Hepatocyte (in vitro differentiated cells): ENCODE results near the gene DHX58.

Experiments used
- CTCF ChIP-seq: fragments of 200-600 bp; sonication (generic); IDR thresholded peaks from 2 replicates; pipeline ENCODE4 v1.5.1; 2016; ENCODE audit warnings: antibody characterized with exemption, mild to moderate bottlenecking; ENCODE audit not compliant: poor library complexity
- EZH2 ChIP-seq: fragments of 200-600 bp; sonication (generic); IDR thresholded peaks from 2 replicates; pipeline ENCODE4 v1.6.1; 2016; ENCODE audit warnings: antibody characterized with exemption, mild to moderate bottlenecking, borderline replicate concordance
- EZH2phosphoT487 ChIP-seq: fragments of 200-600 bp; sonication (generic); IDR thresholded peaks from one replicate; pipeline ENCODE4 v1.6.1; 2018; ENCODE audit warnings: antibody characterized with exemption, mild to moderate bottlenecking, low read depth, moderate library complexity; ENCODE audit not compliant: unreplicated experiment, severe bottlenecking

- TF ChIP-seq CTCF = peak; percentile 67
- TF ChIP-seq EZH2 = no peak
- no peak for TF ChIP-seq EZH2phosphoT487
Observed at GRCh38 chr17:42101513-42102292, 10.8 kb downstream of the DHX58 start.
